Fibroblast of lung (primary cell): ENCODE measurements around the gene FAM107B.

Experiments
- CTCF ChIP-seq, 2 donors: IDR thresholded peaks in 1 of 2; conservative IDR thresholded peaks in 1 of 2; 1 replicate in 1 of 2; 2 replicates in 1 of 2; pipeline ENCODE4 v1.5.1; 2011 to 2012; ENCODE audit warnings: low read length in 2 of 2, control low read depth in 1 of 2, inconsistent platforms in 1 of 2, low read depth in 1 of 2, mild to moderate bottlenecking in 1 of 2
- EZH2 ChIP-seq: IDR thresholded peaks from 2 replicates; pipeline ENCODE4 v1.5.1; 2012; ENCODE audit warnings: low read length, control low read depth, mild to moderate bottlenecking; ENCODE audit errors: missing control alignments

- TF ChIP-seq EZH2 = no peak
- no peak for TF ChIP-seq CTCF (conservative IDR thresholded peaks at IDR 0.05 in 1 of 2, IDR thresholded peaks at IDR 0.05 in 1 of 2; ENCODE audit: low read depth in 1 of 2, low read length in 2 of 2)
Measured at GRCh38 chr10:14530465-14530864, 244.2 kb downstream of the FAM107B start.
